Lung (tissue), 12 donors: ENCODE measurements around the gene SGPP1. TPM values are rescaled to one million over a fixed set of nuclear protein-coding genes. Genes with fewer than 3 reads are reported as not detected.

Experiments used
- ATAC-seq: fragments of 200-7000 bp; cut with Tn5 transposase; one replicate; pipeline ENCODE4 v1.9.1; 2020; ENCODE audit warnings: moderate number of reproducible peaks; ENCODE audit not compliant: insufficient read depth, low FRiP score
- DNase-seq, 3 donors: peaks; one replicate each; pipeline ENCODE4 v3.0.0-alpha.2; 2013 to 2017
- H3K27ac ChIP-seq, 2 donors: one replicate each; pipeline ENCODE4 v1.5.1; 2013; ENCODE audit warnings: mild to moderate bottlenecking in 2 of 2, moderate library complexity in 2 of 2, control low read depth in 1 of 2, inconsistent platforms in 1 of 2, low read depth in 1 of 2, low read length in 1 of 2
- H3K27me3 ChIP-seq, 3 donors: one replicate each; pipeline ENCODE4 v1.5.1; 2013; ENCODE audit warnings: low read length in 2 of 3; ENCODE audit not compliant: control insufficient read depth in 3 of 3, insufficient read depth in 3 of 3
- H3K36me3 ChIP-seq, 4 donors: one replicate each; pipeline ENCODE4 v1.5.1; 2013; ENCODE audit warnings: low read length in 4 of 4, mild to moderate bottlenecking in 1 of 4, moderate library complexity in 1 of 4; ENCODE audit not compliant: control insufficient read depth in 4 of 4, insufficient read depth in 4 of 4
- H3K4me1 ChIP-seq, 5 donors: one replicate each; pipeline ENCODE4 v1.5.1; 2013; ENCODE audit warnings: low read length in 5 of 5, mild to moderate bottlenecking in 2 of 5, moderate library complexity in 1 of 5; ENCODE audit not compliant: control insufficient read depth in 5 of 5, insufficient read depth in 5 of 5
- H3K4me3 ChIP-seq: one replicate; pipeline ENCODE4 v1.5.1; 2013; ENCODE audit warnings: mild to moderate bottlenecking, control low read depth, moderate library complexity
- H3K9ac ChIP-seq, 2 donors: one replicate each; pipeline ENCODE4 v1.5.1; 2013; ENCODE audit warnings: low read length in 2 of 2, control low read depth in 1 of 2; ENCODE audit not compliant: insufficient read depth in 1 of 2
- H3K9me3 ChIP-seq, 4 donors: one replicate each; pipeline ENCODE4 v1.5.1; 2013; ENCODE audit warnings: low read length in 3 of 4, mild to moderate bottlenecking in 1 of 4, moderate library complexity in 1 of 4; ENCODE audit not compliant: control insufficient read depth in 4 of 4, insufficient read depth in 3 of 4
- WGBS, 2 donors: extraction: QIAGEN DNeasy Blood & Tissue Kit; methylation state at CpG; one replicate each; pipeline ENCODE4 v1.1.7; 2013; 5-methylcytosine and 5-hydroxymethylcytosine counted together
- polyA plus RNA-seq, 2 donors: library from polyadenylated mRNA; stranded (reverse); fragments of 200-250 nt; gene quantifications; one replicate each; pipeline ENCODE4 v1.2.1, GENCODE V29; 2013
- total RNA-seq, 2 donors: library from RNA; depleted of rRNA in 1 of 2; stranded (reverse); fragments of >200 nt in 1 of 2; gene quantifications; one replicate each; pipeline ENCODE4 v1.2.1, GENCODE V29; 2014 to 2021
- TF ChIP-seq, protein P1 (sequence below): IDR thresholded peaks from 2 replicates; pipeline ENCODE4 v1.5.1; 2012; ENCODE audit warnings: mild to moderate bottlenecking; ENCODE audit errors: control extremely low read depth, extremely low read depth
- donor health status: control.
- donor health status: control.
- donor health status: Bipolar disorder and iron deficiency.
- donor health status: healthy.
- donor health status: DM: yes; HTN: yes; CAD: no.

SGPP1 gene
- total and polyA plus RNA-seq, 4 donors = 7.5 to 19.5 (median 13.1) TPM

GRCh38 chr14:63652406-63652805, 75.5 kb downstream of the SGPP1 start:
- peaks cover 0 to 10% (median 0%) of the 10 kb centered on the region in 5 donors for H3K4me1 ChIP-seq
- no peaks in the 10 kb centered on the region for H3K27me3 ChIP-seq
- TF ChIP-seq, protein P1, sequence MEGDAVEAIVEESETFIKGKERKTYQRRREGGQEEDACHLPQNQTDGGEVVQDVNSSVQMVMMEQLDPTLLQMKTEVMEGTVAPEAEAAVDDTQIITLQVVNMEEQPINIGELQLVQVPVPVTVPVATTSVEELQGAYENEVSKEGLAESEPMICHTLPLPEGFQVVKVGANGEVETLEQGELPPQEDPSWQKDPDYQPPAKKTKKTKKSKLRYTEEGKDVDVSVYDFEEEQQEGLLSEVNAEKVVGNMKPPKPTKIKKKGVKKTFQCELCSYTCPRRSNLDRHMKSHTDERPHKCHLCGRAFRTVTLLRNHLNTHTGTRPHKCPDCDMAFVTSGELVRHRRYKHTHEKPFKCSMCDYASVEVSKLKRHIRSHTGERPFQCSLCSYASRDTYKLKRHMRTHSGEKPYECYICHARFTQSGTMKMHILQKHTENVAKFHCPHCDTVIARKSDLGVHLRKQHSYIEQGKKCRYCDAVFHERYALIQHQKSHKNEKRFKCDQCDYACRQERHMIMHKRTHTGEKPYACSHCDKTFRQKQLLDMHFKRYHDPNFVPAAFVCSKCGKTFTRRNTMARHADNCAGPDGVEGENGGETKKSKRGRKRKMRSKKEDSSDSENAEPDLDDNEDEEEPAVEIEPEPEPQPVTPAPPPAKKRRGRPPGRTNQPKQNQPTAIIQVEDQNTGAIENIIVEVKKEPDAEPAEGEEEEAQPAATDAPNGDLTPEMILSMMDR = no peak
- H3K4me3 ChIP-seq = no peak overlapping the region
- H3K9ac ChIP-seq = no peak overlapping the region
- H3K9me3 ChIP-seq = no peaks in the 10 kb centered on the region
- WGBS, 2 donors = 95 to 99% methylated on average over 3 of the region's 3 CpGs
- DNase-seq (no peak), ATAC-seq (no peak)
- H3K36me3 ChIP-seq = no peaks in the 10 kb centered on the region
- H3K27ac ChIP-seq = no peak overlapping the region

DNA sequence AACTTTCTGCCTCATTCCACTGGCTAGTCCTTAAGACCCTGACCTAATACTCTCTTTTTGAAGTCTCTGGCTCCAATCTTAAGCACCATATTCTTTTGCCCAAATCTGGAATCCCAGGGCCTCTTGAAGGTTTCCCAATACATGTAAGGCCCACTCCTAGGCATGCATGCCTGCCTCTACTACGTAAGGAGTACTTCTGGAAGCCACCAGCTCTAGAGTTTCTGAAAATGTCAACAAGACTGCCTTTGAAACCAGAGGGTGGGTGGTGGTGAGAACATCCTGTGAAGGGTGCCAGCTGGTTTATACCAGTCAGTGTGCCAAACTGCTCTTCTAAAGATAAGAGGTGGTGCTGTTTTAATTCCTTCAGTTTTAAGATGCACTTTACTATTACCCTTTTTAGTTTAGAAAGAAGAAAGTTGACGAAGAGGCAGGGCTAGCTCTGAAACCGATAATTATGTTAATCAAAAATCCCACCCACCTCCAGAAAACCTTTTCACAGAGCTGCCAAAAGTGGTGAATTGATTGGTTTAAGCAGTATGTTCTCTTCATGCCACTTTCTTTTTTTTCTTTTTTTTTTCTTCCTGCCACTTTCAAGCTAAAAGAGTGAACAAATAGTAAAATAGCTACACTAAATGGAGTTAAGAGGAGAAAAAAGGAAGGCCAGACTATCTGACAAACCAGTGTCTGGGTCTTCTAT, 77.5 kb downstream of the SGPP1 start:
- no peak overlapping the region for H3K27ac ChIP-seq
- H3K4me3 ChIP-seq = no peak overlapping the region
- TF ChIP-seq, protein P1 = no peak
- peak; percentile 84 for ATAC-seq
- no peaks in the 10 kb centered on the region for H3K27me3 ChIP-seq
- WGBS, 2 donors = 69 to 84% methylated on average over 3 of the region's 3 CpGs
- peaks cover 0 to 10% (median 0%) of the 10 kb centered on the region in 5 donors for H3K4me1 ChIP-seq
- DNase-seq = peak; percentile 48 to 78 (median 56)
- H3K9me3 ChIP-seq = no peaks in the 10 kb centered on the region
- no peaks in the 10 kb centered on the region for H3K36me3 ChIP-seq
- H3K9ac ChIP-seq = no peak overlapping the region

DNA sequence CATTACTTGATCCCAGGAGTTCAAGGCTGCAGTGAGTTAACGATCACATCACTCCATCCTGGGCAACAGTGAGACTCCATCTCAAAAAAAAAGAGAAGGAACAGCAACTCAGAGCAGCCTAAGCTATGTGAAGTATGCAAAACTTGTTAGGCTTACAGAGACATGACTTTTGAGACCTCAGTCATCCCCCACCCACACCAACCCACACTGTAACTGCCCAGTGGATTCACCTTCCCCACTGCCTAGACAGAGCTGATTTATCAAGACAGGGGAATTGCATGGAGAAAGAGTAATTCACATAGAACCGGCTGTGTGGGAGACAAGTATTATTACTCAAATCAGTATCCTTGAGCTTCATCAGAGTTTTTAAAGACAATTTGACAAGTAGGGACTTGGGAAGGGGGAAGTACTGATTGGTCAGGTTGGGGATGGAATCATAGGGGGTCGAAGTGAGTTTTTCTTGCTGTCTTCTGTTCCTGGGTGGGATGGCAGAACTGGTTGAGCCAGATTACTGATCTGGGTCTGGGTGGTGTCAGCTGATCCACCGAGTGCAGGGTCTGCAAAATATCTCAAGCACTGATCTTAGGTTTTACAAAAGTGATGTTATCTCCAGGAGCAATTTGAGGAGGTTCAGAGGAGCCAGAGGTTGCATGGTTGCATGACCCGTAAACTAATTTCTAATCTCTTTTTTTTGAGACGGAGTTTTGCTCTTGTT, 80.0 kb downstream of the SGPP1 start:
- Histone ChIP-seq H3K4me3 (no peak overlapping the region), H3K9ac (no peak overlapping the region), H3K9me3 (no peaks in the 10 kb centered on the region), H3K27me3 (no peaks in the 10 kb centered on the region), H3K27ac (no peak overlapping the region), H3K36me3 (no peaks in the 10 kb centered on the region), H3K4me1 (peaks cover 0 to 10% (median 0%) of the 10 kb centered on the region in 5 donors)
- TF ChIP-seq, protein P1 = no peak
- 82 to 89% methylated on average over 6 of the region's 6 CpGs for WGBS, 2 donors
- ATAC-seq = no peak
- no peak for DNase-seq
